Astrocyte (in vitro differentiated cells and primary cell): ENCODE data around the gene CCDC197.

Experiments used
- EZH2 ChIP-seq: IDR thresholded peaks from 2 replicates; pipeline ENCODE4 v1.6.1; 2012; ENCODE audit warnings: mild to moderate bottlenecking, low read length, inconsistent platforms; ENCODE audit not compliant: insufficient read depth
- TF ChIP-seq, protein P1 (sequence below): IDR thresholded peaks from 2 replicates; pipeline ENCODE4 v1.5.1; 2011; ENCODE audit warnings: low read depth, mild to moderate bottlenecking, inconsistent platforms, low read length, moderate library complexity; ENCODE audit not compliant: insufficient read depth

DNA sequence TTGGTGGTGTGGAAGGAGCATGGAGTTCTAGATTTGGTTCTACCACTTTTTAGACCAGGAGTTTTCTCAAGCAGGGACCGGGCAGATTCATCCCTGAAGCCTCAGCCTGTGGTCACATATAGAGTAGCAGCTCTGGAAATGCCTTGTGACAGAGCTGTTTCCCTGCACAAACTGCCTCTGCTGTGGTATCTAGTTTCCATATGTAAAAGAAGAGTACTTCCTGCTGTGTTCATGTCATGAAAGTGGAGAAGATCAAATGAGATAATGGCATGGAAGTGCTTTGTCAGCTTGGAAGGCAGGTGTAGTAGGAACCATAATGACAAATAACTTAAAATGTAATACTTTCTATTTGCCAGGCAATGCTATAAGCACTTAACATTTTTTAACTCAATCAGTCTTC lies 55.1 kb downstream of the CCDC197 start:
- TF ChIP-seq, protein P1, sequence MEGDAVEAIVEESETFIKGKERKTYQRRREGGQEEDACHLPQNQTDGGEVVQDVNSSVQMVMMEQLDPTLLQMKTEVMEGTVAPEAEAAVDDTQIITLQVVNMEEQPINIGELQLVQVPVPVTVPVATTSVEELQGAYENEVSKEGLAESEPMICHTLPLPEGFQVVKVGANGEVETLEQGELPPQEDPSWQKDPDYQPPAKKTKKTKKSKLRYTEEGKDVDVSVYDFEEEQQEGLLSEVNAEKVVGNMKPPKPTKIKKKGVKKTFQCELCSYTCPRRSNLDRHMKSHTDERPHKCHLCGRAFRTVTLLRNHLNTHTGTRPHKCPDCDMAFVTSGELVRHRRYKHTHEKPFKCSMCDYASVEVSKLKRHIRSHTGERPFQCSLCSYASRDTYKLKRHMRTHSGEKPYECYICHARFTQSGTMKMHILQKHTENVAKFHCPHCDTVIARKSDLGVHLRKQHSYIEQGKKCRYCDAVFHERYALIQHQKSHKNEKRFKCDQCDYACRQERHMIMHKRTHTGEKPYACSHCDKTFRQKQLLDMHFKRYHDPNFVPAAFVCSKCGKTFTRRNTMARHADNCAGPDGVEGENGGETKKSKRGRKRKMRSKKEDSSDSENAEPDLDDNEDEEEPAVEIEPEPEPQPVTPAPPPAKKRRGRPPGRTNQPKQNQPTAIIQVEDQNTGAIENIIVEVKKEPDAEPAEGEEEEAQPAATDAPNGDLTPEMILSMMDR, result no peak
- no peak for TF ChIP-seq EZH2
